GM10266 (cell line): ENCODE data around the gene KMT2D.
A peak's percentile ranks its signal among the peaks of the same experiment; 100 is the strongest.

Experiments
- DNase-seq: peaks from one replicate; pipeline ENCODE4 v3.0.0; 2012; ENCODE audit errors: extremely low spot score
- TF ChIP-seq, protein P1 (sequence below): IDR thresholded peaks from 2 replicates; pipeline ENCODE4 v1.5.1; 2012; ENCODE audit warnings: mild to moderate bottlenecking, low read depth; ENCODE audit not compliant: control insufficient read depth, insufficient read depth; ENCODE audit errors: missing control alignments

The KMT2D gene

DNA sequence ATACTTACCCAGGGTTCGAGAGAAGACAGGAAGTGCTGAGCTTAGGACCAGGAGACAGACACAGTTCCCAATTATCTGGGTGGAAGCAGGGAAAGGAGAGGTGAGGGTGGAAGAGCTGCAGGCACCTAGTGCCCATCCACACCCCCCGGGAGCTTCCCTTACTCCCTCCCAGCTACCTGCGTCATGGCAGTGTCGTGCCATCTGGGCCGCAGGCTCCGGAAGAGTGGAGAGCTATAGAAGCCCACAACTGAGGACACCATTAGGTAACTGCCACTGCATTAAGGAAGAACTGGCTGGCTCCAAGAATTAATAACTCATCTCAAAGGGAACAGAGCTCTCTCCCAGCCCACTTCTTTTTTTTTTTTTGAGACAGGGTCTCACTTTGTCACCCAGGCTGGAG, 39.8 kb upstream of the KMT2D start:
- TF ChIP-seq, protein P1, sequence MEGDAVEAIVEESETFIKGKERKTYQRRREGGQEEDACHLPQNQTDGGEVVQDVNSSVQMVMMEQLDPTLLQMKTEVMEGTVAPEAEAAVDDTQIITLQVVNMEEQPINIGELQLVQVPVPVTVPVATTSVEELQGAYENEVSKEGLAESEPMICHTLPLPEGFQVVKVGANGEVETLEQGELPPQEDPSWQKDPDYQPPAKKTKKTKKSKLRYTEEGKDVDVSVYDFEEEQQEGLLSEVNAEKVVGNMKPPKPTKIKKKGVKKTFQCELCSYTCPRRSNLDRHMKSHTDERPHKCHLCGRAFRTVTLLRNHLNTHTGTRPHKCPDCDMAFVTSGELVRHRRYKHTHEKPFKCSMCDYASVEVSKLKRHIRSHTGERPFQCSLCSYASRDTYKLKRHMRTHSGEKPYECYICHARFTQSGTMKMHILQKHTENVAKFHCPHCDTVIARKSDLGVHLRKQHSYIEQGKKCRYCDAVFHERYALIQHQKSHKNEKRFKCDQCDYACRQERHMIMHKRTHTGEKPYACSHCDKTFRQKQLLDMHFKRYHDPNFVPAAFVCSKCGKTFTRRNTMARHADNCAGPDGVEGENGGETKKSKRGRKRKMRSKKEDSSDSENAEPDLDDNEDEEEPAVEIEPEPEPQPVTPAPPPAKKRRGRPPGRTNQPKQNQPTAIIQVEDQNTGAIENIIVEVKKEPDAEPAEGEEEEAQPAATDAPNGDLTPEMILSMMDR, result no peak
- DNase-seq, result no peak

DNA sequence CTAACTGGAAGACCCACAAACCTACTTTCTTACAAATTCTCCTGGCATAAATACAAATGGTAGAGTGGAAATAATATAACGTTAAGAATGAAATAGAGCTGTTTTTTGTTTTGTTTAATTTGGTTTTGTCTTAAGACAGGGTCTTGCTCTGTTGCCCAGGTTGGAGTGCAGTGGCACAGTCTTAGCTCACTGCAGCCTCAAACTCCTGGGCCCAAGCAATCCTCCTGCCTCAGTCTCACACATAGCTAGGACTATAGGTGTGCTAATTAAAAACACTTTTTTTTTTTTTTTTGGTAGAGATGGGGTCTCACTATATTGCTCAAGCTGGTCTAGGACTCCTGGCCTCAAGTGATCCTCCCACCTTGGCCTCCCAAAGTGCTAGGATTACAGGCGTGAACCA, 38.1 kb upstream of the KMT2D start:
- no peak for DNase-seq
- TF ChIP-seq, protein P1, result no peak

DNA sequence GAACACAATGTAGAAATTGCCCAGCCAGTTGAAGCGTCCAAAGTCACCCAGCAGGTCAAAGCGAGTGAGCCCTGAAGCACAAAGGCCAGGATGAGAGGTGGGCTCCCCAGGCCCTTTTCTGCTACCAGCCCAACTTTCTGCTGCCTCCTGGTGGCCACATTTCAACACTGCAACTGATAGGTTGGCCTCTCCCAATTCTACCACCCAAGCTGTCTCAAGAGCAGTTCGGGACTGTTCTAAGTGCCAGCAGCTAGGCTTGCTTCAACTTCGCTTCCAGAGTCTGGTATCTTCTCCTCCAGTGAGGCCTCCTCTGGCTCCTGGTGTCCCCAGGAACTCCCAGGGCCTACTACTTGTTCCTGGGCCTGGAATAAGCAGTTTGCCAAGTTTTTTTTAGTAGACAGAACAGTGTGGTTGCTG, 37.4 kb upstream of the KMT2D start:
- TF ChIP-seq, protein P1, result peak; percentile 79
- peak; percentile 72 for DNase-seq

DNA sequence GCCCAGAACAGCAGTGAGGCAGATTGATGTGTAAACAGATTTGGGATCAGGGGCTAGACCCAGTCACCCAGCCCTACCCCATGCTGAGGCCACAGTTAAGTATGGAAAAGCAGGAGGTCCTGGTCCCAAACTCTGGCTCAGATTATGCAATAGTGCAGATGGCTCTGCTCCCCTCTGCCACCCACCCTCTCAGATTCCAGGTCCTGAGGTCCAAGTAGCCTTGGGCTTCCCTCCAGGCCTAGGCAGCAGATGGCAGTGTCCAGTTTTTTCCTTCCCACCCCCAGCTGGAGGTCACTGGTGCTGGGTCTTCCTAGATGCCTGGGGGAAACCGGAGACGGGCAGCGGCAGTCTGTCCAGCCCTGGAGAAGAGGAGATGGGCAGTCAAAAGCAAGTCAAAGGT, 36.8 kb upstream of the KMT2D start:
- TF ChIP-seq, protein P1, result no peak
- DNase-seq, result no peak

DNA sequence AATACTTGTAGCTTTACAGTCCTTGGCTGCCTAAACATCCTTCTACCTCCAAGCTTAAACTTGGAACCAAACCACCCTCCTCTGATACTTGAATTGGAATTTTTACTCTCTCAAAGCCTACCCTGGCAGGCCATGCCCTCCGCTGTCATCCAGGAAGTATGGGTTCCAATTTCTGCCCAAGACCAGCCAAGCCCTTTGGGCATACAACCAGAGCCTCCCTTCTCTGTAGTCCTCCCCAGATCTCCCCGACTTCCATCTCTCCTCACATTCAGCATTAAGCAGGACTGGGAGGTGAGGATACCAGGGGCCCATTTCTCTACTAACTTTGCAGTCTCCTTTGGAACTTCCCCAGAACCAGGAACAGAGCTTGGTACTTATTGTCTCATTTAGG, 34.4 kb upstream of the KMT2D start:
- no peak for DNase-seq
- TF ChIP-seq, protein P1, result no peak

DNA sequence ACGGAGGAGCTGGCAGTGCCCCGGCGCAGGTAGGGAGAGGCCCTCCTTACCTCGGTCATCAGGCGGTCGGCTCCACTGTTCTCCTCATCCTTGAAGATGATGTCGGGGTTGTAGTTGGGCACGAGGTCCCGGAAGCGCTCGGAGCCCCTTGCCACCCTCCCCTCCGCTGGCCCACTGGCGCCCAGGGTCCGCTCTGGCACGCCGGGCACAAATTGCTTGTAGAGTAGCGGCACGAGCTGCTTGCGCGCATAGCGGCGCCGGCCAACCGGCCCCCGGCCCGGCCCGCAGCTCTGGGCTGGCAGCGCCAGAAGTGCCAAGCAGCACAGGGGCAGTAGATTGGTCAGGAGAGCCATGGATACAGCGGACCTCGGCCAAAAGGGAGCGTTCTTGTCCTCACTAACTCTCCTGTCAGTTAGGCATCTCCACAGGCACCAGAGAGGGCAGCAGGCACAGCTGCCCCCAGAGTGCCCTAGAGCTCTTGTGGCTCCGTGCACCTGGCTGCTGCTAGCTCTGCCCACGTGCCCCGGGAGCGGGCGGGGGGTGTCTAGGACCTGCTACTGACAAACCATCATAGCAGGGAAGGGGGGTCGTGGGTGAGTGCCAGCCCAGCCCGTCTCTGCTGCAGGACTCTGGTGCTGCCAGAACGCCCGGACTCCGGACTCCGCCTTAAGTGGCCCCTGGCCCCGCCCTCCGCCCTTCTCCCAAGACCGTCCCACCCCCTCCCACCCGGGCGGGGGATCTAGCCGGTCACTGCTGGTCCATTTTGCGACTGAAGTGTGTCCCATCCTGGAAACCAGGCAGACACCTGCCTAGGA, 33.8 kb upstream of the KMT2D start, which contains the start of gene DHH:
Gene DHH, minus strand, starts transcription at position 642 of the 815 bp plus-strand sequence. Its CDS starts 289 bp downstream, at position 353.
- TF ChIP-seq, protein P1, result no peak
- DNase-seq, result no peak

DNA sequence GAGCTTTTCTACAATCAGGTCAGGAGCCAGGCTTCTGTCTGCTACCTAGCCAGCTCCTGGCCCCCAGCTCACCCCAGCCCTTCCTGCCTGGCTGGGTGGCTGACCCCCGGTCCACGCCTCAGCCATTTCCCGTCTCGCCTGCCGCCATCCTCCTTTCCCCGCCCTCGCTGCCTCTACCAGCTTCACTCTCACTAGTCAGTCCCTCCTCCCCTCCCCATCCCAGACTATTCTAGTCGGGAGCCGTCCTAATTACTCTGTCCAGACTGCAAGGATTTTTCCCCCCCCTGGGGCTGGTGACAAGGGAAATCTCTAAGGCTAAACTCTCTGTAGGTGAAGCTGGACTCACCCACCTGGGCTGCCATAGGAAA, 33.2 kb upstream of the KMT2D start:
- TF ChIP-seq, protein P1, result no peak
- DNase-seq, result no peak
